ENCODE data around the gene KRT14.

DNA sequence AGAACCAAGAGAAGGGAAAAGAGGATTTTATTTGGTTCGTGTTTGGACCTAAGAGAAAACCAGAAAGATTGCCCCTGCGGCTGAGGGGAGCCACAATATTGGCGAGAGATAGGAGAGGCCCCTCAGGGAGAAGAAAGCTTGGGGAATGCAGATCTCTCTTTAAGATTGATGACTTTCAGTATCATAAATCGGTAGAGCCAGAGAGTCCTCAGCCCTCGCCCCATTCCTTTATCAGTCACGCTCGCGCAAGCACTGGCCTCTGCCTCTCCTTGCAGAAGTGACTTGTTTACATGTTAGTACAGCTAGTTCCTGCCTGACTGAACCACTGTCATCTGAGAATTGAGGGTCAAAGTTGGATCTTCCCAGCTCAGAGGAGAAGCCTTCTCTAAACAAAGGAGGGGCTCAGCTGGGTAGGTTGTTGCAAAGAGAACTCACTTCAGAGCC lies 37.1 kb downstream of the KRT14 start:
- TF ChIP-seq POLR2AphosphoS5 (IDR thresholded peaks at IDR 0.05; ENCODE audit: low read depth, low read length): no peak
- no peak for TF ChIP-seq REST (IDR thresholded peaks at IDR 0.05; ENCODE audit: insufficient read depth in 1 of 2, low read depth in 2 of 2, low read length in 2 of 2)

All from PFSK-1 (cell line).